HG03571 (cell line): ENCODE results near the gene MCCD1.
A peak's percentile ranks its signal among the peaks of the same experiment; 100 is the strongest.

ENCODE experiments used
- ATAC-seq: cut with Tn5 transposase; IDR thresholded peaks from one replicate; pipeline ENCODE4 v1.9.1; 2021; ENCODE audit not compliant: unreplicated experiment

MCCD1 gene

GRCh38 chr6:31568537-31568961 is 39.8 kb downstream of the MCCD1 start:
- ATAC-seq: peak; percentile 63

GRCh38 chr6:31569861-31570536 is 41.2 kb downstream of the MCCD1 start:
- ATAC-seq: no peak

GRCh38 chr6:31572041-31572911 is 43.5 kb downstream of the MCCD1 start, which contains the start of gene LTA:
Gene LTA (plus strand): TSS chr6:31572289. CDS start chr6:31572743, 454 bp downstream.
- ATAC-seq: no peak

GRCh38 chr6:31573239-31574105 is 44.7 kb downstream of the MCCD1 start:
- ATAC-seq: no peak

- no peak for ATAC-seq
These were observed 45.6 kb downstream of the MCCD1 start for GRCh38 chr6:31574106-31575061.

- no peak for ATAC-seq
These were observed 46.7 kb downstream of the MCCD1 start, which contains the start of gene TNF for GRCh38 chr6:31575335-31575901. Gene TNF (plus strand): TSS chr6:31575565. CDS start chr6:31575742, 177 bp downstream.

GRCh38 chr6:31575952-31576685 is 47.4 kb downstream of the MCCD1 start:
- no peak for ATAC-seq

- no peak for ATAC-seq
These were observed 48.3 kb downstream of the MCCD1 start for GRCh38 chr6:31576897-31577578.

GRCh38 chr6:31577579-31577966 is 48.8 kb downstream of the MCCD1 start:
- ATAC-seq: no peak

GRCh38 chr6:31578184-31579118 is 49.7 kb downstream of the MCCD1 start:
- ATAC-seq: no peak

GRCh38 chr6:31579119-31579505 is 50.4 kb downstream of the MCCD1 start:
- ATAC-seq: no peak
